ENCODE data around the gene KDF1. TPM values are rescaled to one million over a fixed set of nuclear protein-coding genes. Genes with fewer than 3 reads are reported as not detected.

KDF1 gene
- total and polyA plus RNA-seq, 2 of the 13 experiments (the other 11 are each of a cell fraction or from before 2014, with no cell fraction given): 1.9 to 4.9 TPM

GRCh38 chr1:26910343-26911160 is 49.7 kb downstream of the KDF1 start (continued):
- TF ChIP-seq ZBTB8A (CRISPR knock-in tag; IDR thresholded peaks at IDR 0.05; ENCODE audit: borderline replicate concordance, low read depth) (no peak), FOXJ3 (CRISPR knock-in tag; IDR thresholded peaks at IDR 0.05; ENCODE audit: borderline replicate concordance) (peak; percentile 94), PAX8 (CRISPR knock-in tag; IDR thresholded peaks at IDR 0.05; ENCODE audit: borderline replicate concordance) (no peak), ZKSCAN1 (IDR thresholded peaks at IDR 0.05; ENCODE audit: low read length) (no peak), BATF2 (CRISPR knock-in tag; IDR thresholded peaks at IDR 0.05) (no peak), NPAS2 (CRISPR knock-in tag; IDR thresholded peaks at IDR 0.05; ENCODE audit: borderline replicate concordance) (no peak), ZNF253 (CRISPR knock-in tag; IDR thresholded peaks at IDR 0.05; ENCODE audit: borderline replicate concordance) (no peak), NCOA1 (CRISPR knock-in tag; IDR thresholded peaks at IDR 0.05) (0 out of 2 replicates have a peak, but pooled peaks have one; percentile 15), ARNT2 (CRISPR knock-in tag; IDR thresholded peaks at IDR 0.05; ENCODE audit: low read depth) (no peak; the same call in 1 of the 2 replicates), JUND (CRISPR knock-in tag; IDR thresholded peaks at IDR 0.05) (peak; percentile 31; the same call in 1 of the 2 replicates), HES4 (CRISPR knock-in tag; IDR thresholded peaks at IDR 0.05; ENCODE audit: borderline replicate concordance) (no peak), ZMAT3 (CRISPR knock-in tag; conservative IDR thresholded peaks at IDR 0.05) (no peak), ZNF350 (CRISPR knock-in tag; IDR thresholded peaks at IDR 0.05; ENCODE audit: borderline replicate concordance, low read depth) (peak; percentile 76), ZFP90 (CRISPR knock-in tag; IDR thresholded peaks at IDR 0.05; ENCODE audit: borderline replicate concordance) (peak; percentile 46; the same call in 1 of the 2 replicates), ZNF468 (CRISPR knock-in tag; IDR thresholded peaks at IDR 0.05) (no peak), SP4 (CRISPR knock-in tag; IDR thresholded peaks at IDR 0.05) (peak; percentile 61), ZNF546 (CRISPR knock-in tag; conservative IDR thresholded peaks at IDR 0.05) (no peak), TCF7L2 (IDR thresholded peaks at IDR 0.05; ENCODE audit: low read depth, low read length) (no peak), NCOA2 (CRISPR knock-in tag; IDR thresholded peaks at IDR 0.05) (peak; percentile 97), JARID2 (CRISPR knock-in tag; IDR thresholded peaks at IDR 0.05; ENCODE audit: insufficient replicate concordance) (no peak), ZNF274 (CRISPR knock-in tag; IDR thresholded peaks at IDR 0.05) (no peak), SMARCE1 (IDR thresholded peaks at IDR 0.05; ENCODE audit: borderline replicate concordance) (no peak), SIX4 (CRISPR knock-in tag; IDR thresholded peaks at IDR 0.05) (peak; percentile 28; the same call in 1 of the 2 replicates), MTF1 (CRISPR knock-in tag; IDR thresholded peaks at IDR 0.05) (no peak), BORCS8-MEF2B (CRISPR knock-in tag; IDR thresholded peaks at IDR 0.05) (peak; percentile 67; the same call in 1 of the 2 replicates), PPARG (CRISPR knock-in tag; conservative IDR thresholded peaks at IDR 0.05) (peak; percentile 88), MIER2 (CRISPR knock-in tag; IDR thresholded peaks at IDR 0.05) (peak; percentile 36; the same call in 1 of the 2 replicates), ISX (CRISPR knock-in tag; conservative IDR thresholded peaks at IDR 0.05) (no peak), REPIN1 (CRISPR knock-in tag; IDR thresholded peaks at IDR 0.05; ENCODE audit: borderline replicate concordance, low read depth) (peak; percentile 43; the same call in 1 of the 2 replicates), YEATS4 (CRISPR knock-in tag; IDR thresholded peaks at IDR 0.05; ENCODE audit: borderline replicate concordance) (peak; percentile 78; the same call in 1 of the 2 replicates), ZNF251 (CRISPR knock-in tag; IDR thresholded peaks at IDR 0.05) (no peak), GATAD2A (CRISPR knock-in tag; IDR thresholded peaks at IDR 0.05) (peak; percentile 88)
- TF ChIP-seq, protein P1, sequence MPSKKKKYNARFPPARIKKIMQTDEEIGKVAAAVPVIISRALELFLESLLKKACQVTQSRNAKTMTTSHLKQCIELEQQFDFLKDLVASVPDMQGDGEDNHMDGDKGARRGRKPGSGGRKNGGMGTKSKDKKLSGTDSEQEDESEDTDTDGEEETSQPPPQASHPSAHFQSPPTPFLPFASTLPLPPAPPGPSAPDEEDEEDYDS (CRISPR knock-in tag; IDR thresholded peaks at IDR 0.05): peak; percentile 87; the same call in 1 of the 2 replicates
